Measurements from ENCODE around the gene C9orf85. TPM values are rescaled to one million over a fixed set of nuclear protein-coding genes. Genes with fewer than 3 reads are reported as not detected.
"Not testable (repeated sequence)": the region's sequence is repeated elsewhere in the genome, so short reads cannot be mapped to it uniquely, and the experiment has no call there.

C9orf85 gene
- total and polyA plus RNA-seq, 2 donors, result 11.1 to 29.8 TPM

DNA sequence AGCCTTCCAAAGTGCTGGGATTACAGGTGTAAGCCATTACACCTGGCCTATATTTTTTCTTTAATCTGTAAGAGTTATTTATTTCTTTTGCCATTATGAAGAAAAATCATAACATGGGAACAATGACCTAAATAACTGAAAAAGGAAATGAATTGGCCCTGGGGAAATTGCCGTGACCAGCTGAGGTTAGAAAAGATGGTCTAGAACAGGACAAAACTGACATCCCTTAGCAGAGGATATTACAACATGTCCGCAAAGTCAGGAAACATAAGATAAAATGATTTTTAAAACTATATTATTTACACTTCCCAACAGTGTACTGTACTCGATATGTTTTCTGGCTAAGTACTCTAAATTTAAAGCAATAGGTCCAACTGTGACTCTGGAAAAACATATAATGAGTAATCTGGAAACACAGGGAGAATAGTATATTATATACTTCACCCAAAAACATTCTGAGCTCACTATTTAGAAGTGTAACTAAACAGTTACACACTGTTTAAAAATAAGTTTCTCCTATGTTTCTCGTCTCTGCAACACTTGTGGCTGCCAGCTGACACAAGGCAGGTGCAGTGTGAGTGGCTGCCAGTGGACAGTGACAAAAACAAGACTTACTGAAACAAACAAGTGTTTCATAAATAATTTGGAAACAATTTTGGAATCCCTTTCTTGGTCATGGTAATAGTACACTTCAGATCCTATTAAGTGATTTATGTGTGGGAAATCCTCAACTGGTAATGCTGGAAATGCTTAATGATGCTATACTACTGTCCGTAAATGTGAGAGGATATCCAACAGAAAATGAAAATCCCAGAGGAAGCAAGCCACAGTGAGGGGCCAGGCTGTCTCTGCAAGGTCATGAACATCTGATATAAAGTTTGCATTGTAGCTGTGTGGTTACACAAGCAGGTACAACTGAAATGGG, 69.1 kb downstream of the C9orf85 start:
- no peaks in the 10 kb centered on the region for H3K4me1 ChIP-seq (ENCODE audit: insufficient read depth)
- H3K4me3 ChIP-seq (ENCODE audit: low read depth, low read length), result no peak overlapping the region
- H3K27ac ChIP-seq (ENCODE audit: low read depth), result no peak overlapping the region
- DNase-seq (ENCODE audit: extremely low spot score), result no peak
- 54% methylated on average over 5 of the region's 5 CpGs for WGBS
- no peaks in the 10 kb centered on the region for H3K36me3 ChIP-seq (ENCODE audit: insufficient read depth)

- Histone ChIP-seq H3K27ac (ENCODE audit: low read depth) (no peak overlapping the region), H3K4me1 (ENCODE audit: insufficient read depth) (no peaks in the 10 kb centered on the region), H3K36me3 (ENCODE audit: insufficient read depth) (no peaks in the 10 kb centered on the region), H3K4me3 (ENCODE audit: low read depth, low read length) (no peak overlapping the region)
- 71% methylated on average over 2 of the region's 2 CpGs for WGBS
- no peak for DNase-seq (ENCODE audit: extremely low spot score)
These were observed 70.5 kb downstream of the C9orf85 start for GRCh38 chr9:71981944-71982343.

DNA sequence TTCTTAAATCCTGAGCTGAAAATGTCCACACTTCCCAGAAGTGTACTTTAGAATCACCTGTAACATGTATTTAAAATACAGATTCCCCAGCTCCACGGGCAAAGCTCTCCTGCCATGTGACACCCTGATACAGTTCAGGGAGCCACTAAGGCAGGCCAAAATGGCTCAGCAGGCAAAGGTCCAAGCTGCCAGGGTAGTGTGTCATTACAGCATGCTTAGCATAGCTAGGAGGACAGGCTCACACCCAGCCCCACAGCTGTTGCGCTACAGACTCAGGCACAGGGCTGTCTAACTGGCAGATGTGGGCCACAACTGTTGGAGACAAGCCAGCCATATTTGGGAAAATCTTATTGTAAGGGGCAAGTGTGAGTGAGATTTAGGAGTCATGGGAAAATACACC, 73.0 kb downstream of the C9orf85 start:
- no peak overlapping the region for H3K27ac ChIP-seq (ENCODE audit: low read depth)
- H3K36me3 ChIP-seq (ENCODE audit: insufficient read depth), result no peaks in the 10 kb centered on the region
- DNase-seq (ENCODE audit: extremely low spot score), result no peak
- H3K4me1 ChIP-seq (ENCODE audit: insufficient read depth), result no peaks in the 10 kb centered on the region
- H3K4me3 ChIP-seq (ENCODE audit: low read depth, low read length), result no peak overlapping the region
- WGBS, result 53% methylated on average over 2 of the region's 2 CpGs

GRCh38 chr9:71984831-71985281, 73.4 kb downstream of the C9orf85 start:
- no peaks in the 10 kb centered on the region for H3K4me1 ChIP-seq (ENCODE audit: insufficient read depth)
- 59% methylated on average over 7 of the region's 7 CpGs for WGBS
- no peak overlapping the region for H3K4me3 ChIP-seq (ENCODE audit: low read depth, low read length)
- DNase-seq (ENCODE audit: extremely low spot score), result no peak
- no peak overlapping the region for H3K27ac ChIP-seq (ENCODE audit: low read depth)
- H3K36me3 ChIP-seq (ENCODE audit: insufficient read depth), result no peaks in the 10 kb centered on the region

DNA sequence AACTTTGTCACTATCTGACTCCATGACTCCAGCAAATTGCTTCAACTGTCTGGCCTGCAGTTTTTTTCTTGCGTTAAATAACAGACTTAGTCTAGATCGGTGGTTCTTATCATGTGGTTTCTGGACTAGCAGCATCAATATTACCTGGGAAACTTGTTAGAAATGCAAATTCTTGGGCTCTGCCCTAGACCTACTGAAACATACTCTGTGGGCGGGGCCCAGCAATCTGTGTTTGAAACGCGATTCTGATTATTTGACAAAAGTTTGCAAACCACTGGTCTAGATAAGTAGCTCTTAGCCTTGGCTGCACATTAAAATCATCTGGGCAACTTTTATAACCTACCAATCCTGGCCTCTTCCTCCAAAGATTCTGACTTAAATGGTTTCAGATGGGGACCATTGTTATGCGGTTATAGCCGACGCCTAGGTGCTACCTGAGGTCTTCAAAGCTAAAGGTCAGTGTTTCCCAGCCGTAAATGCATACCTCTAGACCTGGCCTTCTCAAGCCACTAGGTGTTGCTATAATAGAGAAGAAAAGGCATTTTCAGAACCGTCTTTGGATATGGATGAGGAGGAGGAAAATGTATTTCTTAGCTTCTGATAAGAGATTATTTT, 74.0 kb downstream of the C9orf85 start:
- H3K4me1 ChIP-seq (ENCODE audit: insufficient read depth), result no peaks in the 10 kb centered on the region
- H3K36me3 ChIP-seq (ENCODE audit: insufficient read depth), result no peaks in the 10 kb centered on the region
- no peak overlapping the region for H3K4me3 ChIP-seq (ENCODE audit: low read depth, low read length)
- no peak for DNase-seq (ENCODE audit: extremely low spot score)
- WGBS, result 69% methylated on average over 10 of the region's 10 CpGs
- no peak overlapping the region for H3K27ac ChIP-seq (ENCODE audit: low read depth)

DNA sequence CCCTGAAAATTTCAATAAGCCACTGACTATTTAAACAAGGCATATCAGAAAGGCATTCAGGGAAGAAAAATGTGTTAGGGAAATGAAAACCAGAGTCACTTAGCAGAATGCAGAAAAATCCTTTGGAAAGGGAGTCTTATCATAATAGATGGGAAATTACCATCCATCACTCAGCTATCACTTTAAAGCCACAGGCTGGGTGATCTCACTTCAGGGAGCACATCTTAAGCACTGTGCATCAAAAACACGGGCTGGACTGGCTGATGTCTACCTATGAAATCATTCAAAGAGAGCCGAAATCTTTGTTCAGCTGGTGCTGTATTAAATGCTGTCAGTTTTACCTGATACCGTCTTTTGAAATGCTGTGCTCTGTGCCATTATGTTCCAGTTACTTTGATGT, 75.5 kb downstream of the C9orf85 start:
- Histone ChIP-seq H3K4me3 (ENCODE audit: low read depth, low read length) (no peak overlapping the region), H3K4me1 (ENCODE audit: insufficient read depth) (no peaks in the 10 kb centered on the region), H3K36me3 (ENCODE audit: insufficient read depth) (no peaks in the 10 kb centered on the region), H3K27ac (ENCODE audit: low read depth) (no peak overlapping the region)
- DNase-seq (ENCODE audit: extremely low spot score), result no peak
- WGBS, result 63% methylated on average over 3 of the region's 3 CpGs

- no peaks in the 10 kb centered on the region for H3K4me1 ChIP-seq (ENCODE audit: insufficient read depth)
- no peak for DNase-seq (ENCODE audit: extremely low spot score)
- 49% methylated on average over 11 of the region's 11 CpGs for WGBS
- H3K27ac ChIP-seq (ENCODE audit: low read depth), result no peak overlapping the region
- no peak overlapping the region for H3K4me3 ChIP-seq (ENCODE audit: low read depth, low read length)
- H3K36me3 ChIP-seq (ENCODE audit: insufficient read depth), result no peaks in the 10 kb centered on the region
These were observed 76.3 kb downstream of the C9orf85 start for GRCh38 chr9:71987471-71988371.

DNA sequence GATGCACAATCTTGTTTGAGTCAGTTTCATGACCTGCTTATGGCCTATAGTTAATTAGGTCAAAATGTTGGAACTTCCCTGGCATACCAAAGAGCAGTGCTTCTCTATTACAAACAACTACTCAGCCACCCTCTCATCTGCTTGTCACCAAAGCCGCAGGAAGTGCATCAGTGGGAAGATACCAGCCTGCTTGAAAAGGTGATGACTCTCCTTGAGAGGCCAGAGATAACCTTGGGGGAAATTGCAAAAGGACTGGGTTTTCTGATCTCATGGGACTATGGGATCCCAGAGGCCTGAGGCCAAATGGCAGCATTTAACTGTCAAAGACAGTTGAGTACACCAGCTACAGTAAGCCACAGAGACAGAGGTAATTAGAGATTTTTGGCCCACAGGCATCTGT, 79.0 kb downstream of the C9orf85 start:
- no peak for DNase-seq (ENCODE audit: extremely low spot score)
- H3K4me1 ChIP-seq (ENCODE audit: insufficient read depth), result no peaks in the 10 kb centered on the region
- H3K27ac ChIP-seq (ENCODE audit: low read depth), result no peak overlapping the region
- H3K4me3 ChIP-seq (ENCODE audit: low read depth, low read length), result no peak overlapping the region
- WGBS, result 70% methylated on average over 1 of the region's 1 CpG
- no peaks in the 10 kb centered on the region for H3K36me3 ChIP-seq (ENCODE audit: insufficient read depth)

- Histone ChIP-seq H3K4me1 (ENCODE audit: insufficient read depth) (no peaks in the 10 kb centered on the region), H3K4me3 (ENCODE audit: low read depth, low read length) (no peak overlapping the region), H3K27ac (ENCODE audit: low read depth) (no peak overlapping the region), H3K36me3 (ENCODE audit: insufficient read depth) (no peaks in the 10 kb centered on the region)
- DNase-seq (ENCODE audit: extremely low spot score), result no peak
These were observed 94.0 kb downstream of the C9orf85 start for GRCh38 chr9:72005451-72005850.

DNA sequence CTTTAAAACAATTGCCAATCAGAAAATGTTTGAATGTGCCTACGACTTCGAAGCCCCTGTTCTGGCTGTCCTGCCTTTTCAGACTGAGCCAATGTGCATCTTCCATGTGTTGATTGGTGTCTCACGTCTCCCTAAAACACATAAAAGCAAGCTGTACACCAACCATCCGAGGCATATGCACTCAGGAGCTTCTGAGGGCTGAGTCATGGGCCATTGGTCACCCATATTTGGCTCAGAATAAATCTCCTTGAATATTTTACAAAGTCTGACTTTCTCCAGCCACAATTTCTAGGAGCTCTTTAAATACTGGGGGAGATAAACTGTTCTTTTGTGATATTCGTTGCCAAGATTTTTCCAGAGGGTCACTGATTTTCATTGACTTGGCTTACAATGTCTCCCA, 95.1 kb downstream of the C9orf85 start:
- Histone ChIP-seq H3K27ac (ENCODE audit: low read depth) (no peak overlapping the region), H3K36me3 (ENCODE audit: insufficient read depth) (no peaks in the 10 kb centered on the region), H3K4me1 (ENCODE audit: insufficient read depth) (no peaks in the 10 kb centered on the region), H3K4me3 (ENCODE audit: low read depth, low read length) (no peak overlapping the region)
- WGBS, result 52% methylated on average over 5 of the region's 5 CpGs
- DNase-seq (ENCODE audit: extremely low spot score), result no peak

GRCh38 chr9:72007726-72008125, 96.3 kb downstream of the C9orf85 start:
- not testable (repeated sequence) for H3K27ac ChIP-seq (ENCODE audit: low read depth); H3K4me3 ChIP-seq (ENCODE audit: low read depth, low read length); DNase-seq (ENCODE audit: extremely low spot score); H3K4me1 ChIP-seq (ENCODE audit: insufficient read depth); H3K36me3 ChIP-seq (ENCODE audit: insufficient read depth)
- WGBS, result 91% methylated on average over 20 of the region's 20 CpGs

GRCh38 chr9:72012646-72013045, 101.2 kb downstream of the C9orf85 start:
- no peak overlapping the region for H3K27ac ChIP-seq (ENCODE audit: low read depth)
- no peak for DNase-seq (ENCODE audit: extremely low spot score)
- 86% methylated on average over 4 of the region's 4 CpGs for WGBS
- no peaks in the 10 kb centered on the region for H3K36me3 ChIP-seq (ENCODE audit: insufficient read depth)
- no peaks in the 10 kb centered on the region for H3K4me1 ChIP-seq (ENCODE audit: insufficient read depth)
- no peak overlapping the region for H3K4me3 ChIP-seq (ENCODE audit: low read depth, low read length)

DNA sequence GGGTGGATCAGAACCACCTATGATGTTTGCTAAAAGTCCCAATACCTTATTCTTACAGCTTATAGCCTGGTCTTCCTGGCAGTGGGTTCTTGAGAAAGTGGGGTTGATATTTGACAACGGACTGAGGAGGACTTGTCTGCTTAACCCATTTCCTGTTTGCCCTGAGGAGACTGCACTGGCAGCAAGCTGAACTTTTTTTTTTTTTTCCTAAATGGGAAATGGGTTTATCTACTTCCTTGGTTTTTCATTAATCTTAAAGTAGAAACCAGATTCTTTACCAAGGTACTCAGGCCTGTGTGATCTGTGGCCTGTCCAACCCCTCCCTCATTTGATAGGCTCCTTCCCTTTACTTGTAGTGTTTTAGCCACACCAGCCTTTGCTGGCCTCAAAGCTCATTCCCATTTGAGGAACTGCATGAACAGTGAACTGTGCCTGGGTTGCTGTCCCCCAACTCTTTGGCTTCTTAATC, 101.9 kb downstream of the C9orf85 start:
- H3K4me1 ChIP-seq (ENCODE audit: insufficient read depth), result no peaks in the 10 kb centered on the region
- WGBS, result 20% methylated on average over 1 of the region's 1 CpG
- no peak for DNase-seq (ENCODE audit: extremely low spot score)

More for the DNA sequence above, 101.9 kb downstream of the C9orf85 start:
- H3K36me3 ChIP-seq (ENCODE audit: insufficient read depth), result no peaks in the 10 kb centered on the region
- H3K4me3 ChIP-seq (ENCODE audit: low read depth, low read length), result no peak overlapping the region
- no peak overlapping the region for H3K27ac ChIP-seq (ENCODE audit: low read depth)
